HFF-Myc (cell line): ENCODE measurements around the gene FLT1.

Source experiments
- DNase-seq: peaks from one replicate; pipeline ENCODE4 v3.0.0-alpha.2; 2011; ENCODE audit warnings: low read depth; ENCODE audit errors: extremely low read depth
- H3K4me3 ChIP-seq: replicated peaks from 2 replicates; pipeline ENCODE4 v1.5.1; 2011; ENCODE audit warnings: low read depth, mild to moderate bottlenecking, control low read depth, low read length
- CTCF ChIP-seq: IDR thresholded peaks from 2 replicates; pipeline ENCODE4 v1.5.1; 2012; ENCODE audit warnings: mild to moderate bottlenecking, low read depth, low read length, control low read depth; ENCODE audit errors: missing control alignments

Gene FLT1

GRCh38 chr13:28342251-28342650 is 152.7 kb downstream of the FLT1 start:
- DNase-seq = no peak
- H3K4me3 ChIP-seq = no peak overlapping the region
- TF ChIP-seq CTCF = no peak

DNA sequence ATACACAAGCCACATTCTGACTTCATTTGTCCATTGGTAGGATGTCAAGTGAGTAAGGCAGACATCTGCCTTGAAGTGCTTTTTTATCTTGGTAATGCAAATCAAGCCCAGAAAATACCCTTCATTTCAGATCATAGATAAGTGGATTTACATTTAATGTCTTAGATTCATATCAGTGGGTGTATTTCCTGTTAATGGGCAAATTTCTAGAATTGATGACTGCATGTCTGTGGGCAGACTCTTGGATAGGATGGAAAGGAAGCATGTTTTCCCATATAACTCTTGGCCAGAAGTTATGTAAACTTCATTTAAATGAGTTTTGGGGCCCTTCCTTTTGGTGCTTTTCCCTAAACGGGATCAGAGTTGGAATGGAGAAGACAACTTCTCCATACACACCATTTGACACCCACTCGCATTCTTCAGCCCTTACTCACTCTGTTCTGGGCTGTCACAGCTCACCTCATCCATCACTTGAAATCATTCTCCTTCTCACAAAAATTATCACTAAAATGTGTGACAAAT is 154.6 kb downstream of the FLT1 start:
- H3K4me3 ChIP-seq = no peak overlapping the region
- no peak for TF ChIP-seq CTCF
- no peak for DNase-seq

GRCh38 chr13:28339419-28339818 is 155.5 kb downstream of the FLT1 start:
- no peak for DNase-seq
- TF ChIP-seq CTCF = no peak
- no peak overlapping the region for H3K4me3 ChIP-seq

DNA sequence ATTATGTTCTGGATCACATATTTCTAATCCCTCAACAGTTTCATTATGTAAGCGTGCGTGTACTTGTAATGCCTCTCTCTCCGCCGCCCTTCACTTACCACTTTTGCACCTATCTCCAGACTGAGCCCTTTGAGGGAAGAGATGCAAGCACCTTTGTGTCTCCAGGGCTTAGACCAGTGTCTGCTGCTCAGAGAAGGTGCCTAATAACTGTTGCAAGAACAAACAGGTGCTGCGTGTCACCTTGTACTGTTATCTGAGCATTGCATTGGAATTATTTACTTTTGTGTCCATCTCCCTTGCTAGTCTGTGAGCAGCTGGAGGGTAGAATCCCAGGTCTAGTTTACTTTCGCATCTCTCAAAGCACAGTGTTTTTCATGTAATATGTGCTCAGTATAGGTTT is 156.2 kb downstream of the FLT1 start:
- no peak for DNase-seq
- no peak for TF ChIP-seq CTCF
- no peak overlapping the region for H3K4me3 ChIP-seq

DNA sequence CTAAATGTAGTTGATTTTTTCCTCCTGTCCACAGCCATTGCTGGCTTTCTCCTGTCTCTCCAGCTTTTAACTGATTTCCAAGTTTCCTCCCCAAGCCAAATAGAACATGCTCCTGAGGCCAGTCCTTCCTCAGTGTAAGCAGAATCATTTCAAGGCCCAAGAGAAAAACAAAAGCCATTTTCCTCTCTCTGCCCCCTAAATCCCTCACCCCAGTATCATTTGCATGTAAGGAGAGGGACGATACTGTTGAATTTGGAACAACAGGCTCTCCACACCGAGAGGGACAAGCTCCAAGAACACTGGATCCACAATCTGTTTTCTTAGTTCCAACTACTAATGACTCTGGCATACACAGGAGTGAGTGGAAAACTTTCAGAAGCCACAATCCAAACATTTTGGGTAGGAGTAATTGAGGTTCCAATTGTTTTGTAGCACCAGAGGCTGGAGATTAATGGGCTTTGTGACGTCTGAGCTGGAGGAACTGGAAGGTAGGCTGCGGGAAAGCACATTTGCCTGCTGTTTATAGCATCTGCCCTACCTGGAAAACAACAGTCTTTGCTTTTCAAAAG is 156.8 kb downstream of the FLT1 start:
- DNase-seq = no peak
- H3K4me3 ChIP-seq = no peak overlapping the region
- TF ChIP-seq CTCF = no peak

DNA sequence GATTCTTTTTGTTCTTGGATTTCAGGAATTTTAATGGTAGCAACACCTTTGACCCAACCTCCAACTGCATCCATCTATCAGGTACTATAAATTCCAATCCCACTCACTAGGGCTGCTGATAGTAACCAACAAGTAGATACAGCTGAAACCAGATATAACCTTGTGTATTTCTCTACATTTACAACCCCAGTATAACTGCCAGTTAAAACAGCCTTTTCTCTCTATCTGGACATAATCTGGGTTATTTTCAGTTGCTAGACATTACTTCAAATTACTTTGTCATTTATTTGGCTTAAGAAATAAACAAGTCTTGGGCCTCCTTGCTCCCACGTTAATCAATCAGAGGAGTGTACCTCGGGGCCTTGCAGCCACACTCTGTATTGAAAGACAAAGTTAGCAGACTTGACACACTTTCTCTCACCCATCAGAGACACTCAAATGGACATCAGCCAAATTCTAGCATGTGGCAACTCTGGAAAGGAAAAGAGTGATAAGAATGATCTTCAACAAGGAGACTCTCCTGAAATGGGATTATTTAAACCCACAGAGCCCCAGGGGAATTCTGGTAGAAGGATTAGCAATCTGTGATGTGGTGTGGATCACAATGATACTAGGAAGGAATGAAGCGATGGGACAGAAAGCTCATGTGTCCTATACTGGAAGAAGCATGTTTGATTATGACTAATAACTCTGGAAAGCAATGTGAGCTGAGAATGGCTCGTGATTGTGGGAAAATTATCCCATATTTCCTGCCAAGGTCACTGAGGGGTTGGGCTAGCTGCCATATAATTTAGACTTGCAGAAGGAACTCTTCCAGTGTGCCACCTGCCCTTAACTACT is 157.5 kb downstream of the FLT1 start:
- H3K4me3 ChIP-seq = no peak overlapping the region
- TF ChIP-seq CTCF = no peak
- peak; percentile 79 for DNase-seq
